GM21390 (cell line): Measurements from ENCODE around the gene SHOX.
"Not testable (repeated sequence)": the region's sequence is repeated elsewhere in the genome, so short reads cannot be mapped to it uniquely, and the experiment has no call there.

Source experiments
- ATAC-seq: cut with Tn5 transposase; IDR thresholded peaks from one replicate; pipeline ENCODE4 v1.9.1; 2021; ENCODE audit not compliant: unreplicated experiment

The SHOX gene

DNA sequence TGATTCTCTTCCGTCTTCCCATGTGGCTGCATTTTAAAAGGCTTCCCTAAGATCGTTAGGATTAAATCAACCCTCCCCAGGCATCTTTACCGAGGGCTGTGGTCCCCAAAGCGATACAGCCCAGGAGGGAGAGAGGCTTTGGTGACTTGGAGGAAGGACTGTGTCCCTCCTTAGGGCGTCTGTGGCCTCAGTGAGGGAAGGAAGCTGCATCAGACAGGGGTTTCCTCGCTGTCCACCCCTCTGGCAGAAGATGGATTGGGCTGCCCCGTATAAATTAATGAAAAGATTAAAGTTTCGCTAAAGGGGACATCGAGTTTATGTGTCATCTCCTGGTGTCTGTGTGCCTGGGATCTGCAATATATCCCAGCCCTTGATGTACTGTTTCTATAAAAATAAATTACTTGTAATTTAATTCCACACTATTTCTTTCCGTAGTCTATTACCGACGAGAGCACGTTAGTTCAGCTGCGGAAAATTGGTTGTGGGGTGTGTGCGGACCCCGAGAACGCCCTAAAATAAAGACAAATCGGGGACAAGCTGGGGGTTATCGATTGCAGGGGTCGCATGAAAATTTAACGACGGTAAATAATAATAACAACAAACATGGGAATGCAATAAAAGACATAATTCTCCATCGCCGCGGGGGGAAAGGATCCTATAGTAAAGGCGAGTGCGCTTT lies 6.5 kb downstream of the SHOX start:
- no peak for ATAC-seq

DNA sequence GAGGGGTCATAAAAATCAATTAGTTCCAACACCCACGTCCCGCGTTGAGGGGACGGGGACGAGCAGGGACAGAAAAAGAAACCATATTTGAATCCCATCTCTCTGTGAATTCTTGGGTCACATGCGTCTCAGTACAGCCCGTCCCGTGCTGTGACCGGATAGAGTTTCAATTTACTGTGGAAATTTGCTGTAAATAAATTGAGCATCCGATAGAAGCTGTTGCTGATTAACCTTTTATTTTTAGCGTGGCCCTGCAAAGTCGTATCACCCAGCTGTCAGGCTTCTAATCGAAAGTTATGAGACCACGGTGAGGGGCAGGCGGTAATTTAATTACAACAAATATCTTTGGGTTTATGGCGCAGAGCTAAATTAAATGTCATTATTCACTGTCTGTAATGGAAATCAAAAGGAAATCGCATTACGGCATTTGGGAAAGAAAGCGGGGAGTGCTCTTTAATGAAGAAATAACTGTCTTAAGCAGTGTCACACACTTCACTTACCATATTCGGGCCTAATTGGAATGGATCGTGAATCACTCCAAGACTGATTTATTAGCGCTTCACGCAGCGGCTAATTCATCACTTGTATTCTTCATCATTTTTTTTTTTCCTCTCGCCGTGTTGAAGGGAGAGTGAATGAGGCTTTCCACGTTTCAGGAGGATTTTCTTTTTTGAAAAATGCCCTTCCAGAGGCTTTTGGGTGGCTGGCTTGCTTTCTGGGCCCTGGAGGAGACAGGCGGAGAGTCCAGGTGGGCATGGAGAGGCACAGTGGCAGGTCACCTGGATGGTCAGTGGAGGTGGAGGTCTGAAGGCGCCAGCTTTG lies 7.3 kb downstream of the SHOX start:
- ATAC-seq = no peak

DNA sequence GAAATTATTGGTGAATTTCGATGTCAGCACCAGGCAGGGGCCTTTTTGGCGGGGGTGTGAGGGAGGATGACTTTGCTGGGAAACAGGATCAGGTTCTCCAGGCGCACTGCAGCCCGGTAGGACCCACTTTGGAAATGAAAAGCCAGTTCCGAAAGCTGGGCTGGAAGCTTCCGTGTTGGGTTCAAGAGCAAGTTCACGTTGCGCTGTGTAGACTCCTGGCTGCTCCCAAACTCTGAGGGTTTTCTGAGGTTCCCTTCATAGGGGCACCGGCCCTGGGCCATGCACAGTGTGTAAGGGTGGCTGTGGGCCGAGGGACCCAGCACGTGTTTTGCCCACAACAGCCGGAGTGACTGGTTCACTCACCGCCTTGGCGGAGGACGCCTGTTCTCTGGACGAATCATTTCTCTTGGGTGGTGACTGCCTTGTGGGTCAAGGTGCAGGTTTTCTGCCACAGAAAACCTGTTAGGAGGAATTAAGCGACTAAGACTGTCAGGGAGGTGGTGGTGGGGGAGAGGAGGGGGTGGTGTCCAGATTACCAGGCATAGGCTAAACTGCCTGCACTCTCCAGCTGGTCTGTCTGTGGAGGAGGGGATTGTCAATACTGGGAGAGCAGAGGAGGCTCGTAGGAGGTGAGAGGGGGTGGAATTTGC lies 8.0 kb downstream of the SHOX start:
- ATAC-seq = no peak

DNA sequence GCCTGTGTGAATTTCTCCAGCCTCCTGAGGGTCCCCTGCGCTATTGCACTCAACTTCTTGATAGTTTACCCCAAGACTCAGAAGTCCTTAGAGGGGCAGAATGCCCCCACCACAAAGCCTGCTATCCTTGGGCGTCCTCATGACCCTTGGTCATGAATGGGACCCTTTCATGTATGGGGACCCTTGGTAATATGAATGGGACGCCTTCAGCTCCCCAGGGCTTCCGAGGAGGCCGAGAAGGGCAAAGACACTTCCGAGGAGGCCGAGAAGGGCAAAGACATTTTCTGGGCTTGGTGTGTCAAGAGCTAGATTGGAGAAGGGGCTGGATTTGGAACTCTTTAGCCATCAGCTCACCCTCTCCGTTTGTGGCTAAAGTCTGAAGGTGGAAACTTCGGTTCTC lies 8.6 kb downstream of the SHOX start:
- no peak for ATAC-seq

DNA sequence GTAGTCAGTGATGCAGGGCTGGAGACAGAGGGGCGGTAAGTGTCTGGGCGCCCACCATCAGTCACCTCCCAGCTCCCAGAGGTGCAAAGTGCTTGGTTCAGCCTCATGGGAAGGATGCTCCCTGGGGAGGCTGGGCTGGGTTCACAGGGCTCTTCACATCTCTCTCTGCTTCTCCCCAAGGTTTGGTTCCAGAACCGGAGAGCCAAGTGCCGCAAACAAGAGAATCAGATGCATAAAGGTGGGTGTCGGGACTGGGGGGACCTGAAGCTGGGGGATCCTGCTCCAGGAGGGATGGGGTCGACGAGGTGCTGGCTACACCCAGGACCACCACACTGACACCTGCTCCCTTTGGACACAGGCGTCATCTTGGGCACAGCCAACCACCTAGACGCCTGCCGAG lies 10.1 kb downstream of the SHOX start:
- ATAC-seq = no peak

DNA sequence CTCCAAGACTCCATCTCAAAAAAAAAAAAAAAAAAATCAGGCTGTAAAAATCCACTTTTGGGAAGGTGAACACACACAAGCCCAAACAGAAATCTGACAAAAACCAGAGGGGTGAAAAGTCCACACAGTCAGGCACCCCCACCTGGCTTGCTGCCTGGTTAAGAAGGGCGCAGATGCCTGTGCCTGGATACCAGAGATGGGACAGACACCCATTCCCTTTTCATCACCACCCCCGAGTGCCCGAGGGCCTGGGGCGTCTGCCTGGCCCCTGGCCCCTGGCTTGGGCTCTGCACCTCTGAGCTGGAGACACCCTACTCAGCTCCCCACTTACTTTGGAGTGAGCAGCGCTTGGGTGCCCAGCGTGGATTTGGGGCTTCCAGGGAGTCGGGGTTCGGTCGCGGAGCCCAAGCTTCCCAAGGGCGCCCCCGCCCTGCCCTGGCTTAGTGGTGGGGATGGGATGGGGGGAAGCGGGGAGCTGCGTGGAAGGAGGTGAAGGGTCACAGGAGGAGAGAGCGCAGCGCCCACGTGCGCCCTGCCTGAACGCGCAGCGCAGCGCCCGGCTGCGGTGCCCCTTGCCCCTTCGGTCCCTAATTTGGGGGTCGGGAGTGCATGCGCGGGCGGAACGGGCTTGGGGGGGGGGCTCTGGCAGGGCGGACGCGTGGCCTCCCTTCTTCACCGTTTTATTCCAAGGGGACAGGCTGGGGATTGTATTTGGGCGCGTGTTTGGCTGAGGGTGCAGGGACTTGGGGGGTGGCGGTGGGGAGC lies 11.3 kb downstream of the SHOX start:
- no peak for ATAC-seq

DNA sequence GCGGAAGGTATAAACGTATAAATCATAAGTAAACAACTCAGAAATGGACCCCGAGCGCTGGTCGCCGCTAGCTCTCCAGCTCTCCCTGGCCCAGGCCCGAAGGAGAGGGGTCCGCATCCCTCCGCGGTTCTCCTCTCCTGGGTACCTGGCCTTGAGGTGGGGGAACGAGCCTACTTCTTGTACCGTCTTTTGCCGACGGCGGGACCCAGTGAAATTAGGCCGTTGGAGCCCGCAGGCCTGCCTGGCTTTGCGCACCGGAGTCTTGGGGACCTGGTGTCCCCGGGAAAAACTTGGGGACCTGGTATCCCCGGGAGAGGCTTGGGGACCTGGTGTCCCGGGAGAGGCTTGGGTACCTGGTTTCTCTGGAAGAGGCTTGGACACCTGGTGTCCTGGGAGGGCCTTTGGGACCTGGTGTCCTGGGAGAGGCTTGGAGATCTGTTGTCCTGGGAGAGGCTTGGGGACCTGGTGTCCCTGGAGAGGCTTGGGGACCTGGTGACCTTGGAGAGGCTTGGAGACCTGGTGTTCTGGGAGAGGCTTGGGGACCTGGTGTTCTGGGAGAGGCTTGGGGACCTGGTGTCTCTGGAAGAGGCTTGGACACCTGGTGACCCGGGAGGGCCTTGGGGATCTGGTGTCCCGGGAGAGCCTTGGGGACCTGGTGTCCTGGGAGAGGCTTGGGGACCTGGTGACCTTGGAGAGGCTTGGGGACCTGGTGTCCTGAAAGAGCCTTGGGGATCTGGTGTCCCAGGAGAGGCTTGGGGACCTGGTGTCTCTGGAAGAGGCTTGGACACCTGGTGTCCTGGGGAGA lies 12.0 kb downstream of the SHOX start:
- no peak for ATAC-seq

DNA sequence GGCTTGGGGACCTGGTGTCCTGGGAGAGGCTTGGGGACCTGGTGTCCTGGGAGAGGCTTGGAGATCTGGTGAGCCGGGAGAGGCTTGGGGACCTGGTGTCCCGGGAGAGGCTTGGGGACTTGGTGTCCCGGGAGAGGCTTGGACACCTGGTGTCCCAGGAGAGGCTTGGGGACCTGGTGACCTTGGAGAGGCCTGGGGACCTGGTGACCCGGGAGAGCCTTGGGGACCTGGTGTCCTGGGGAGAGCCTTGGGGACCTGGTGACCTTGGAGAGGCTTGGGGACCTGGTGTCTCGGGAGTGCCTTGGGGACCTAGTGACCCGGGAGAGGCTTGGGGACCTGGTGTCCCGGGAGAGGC lies 12.6 kb downstream of the SHOX start:
- ATAC-seq = no peak

DNA sequence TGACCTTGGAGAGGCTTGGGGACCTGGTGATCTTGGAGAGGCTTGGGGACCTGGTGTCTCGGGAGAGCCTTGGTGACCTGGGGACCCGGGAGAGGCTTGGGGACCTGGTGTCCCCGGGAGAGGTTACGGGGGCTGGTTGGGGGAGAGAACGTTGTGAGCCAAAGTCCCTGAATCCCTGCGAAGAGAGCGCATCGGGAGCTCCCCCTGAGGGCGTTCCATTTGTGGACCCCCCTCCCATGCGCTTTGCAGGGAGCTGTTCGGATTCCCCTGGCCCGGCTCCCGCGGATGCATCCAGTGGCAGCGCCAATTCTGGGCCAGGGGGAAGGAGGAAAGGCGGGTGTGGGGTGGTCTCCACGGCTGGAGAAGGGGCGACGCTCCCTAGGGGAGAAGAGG lies 13.3 kb downstream of the SHOX start:
- ATAC-seq = no peak

DNA sequence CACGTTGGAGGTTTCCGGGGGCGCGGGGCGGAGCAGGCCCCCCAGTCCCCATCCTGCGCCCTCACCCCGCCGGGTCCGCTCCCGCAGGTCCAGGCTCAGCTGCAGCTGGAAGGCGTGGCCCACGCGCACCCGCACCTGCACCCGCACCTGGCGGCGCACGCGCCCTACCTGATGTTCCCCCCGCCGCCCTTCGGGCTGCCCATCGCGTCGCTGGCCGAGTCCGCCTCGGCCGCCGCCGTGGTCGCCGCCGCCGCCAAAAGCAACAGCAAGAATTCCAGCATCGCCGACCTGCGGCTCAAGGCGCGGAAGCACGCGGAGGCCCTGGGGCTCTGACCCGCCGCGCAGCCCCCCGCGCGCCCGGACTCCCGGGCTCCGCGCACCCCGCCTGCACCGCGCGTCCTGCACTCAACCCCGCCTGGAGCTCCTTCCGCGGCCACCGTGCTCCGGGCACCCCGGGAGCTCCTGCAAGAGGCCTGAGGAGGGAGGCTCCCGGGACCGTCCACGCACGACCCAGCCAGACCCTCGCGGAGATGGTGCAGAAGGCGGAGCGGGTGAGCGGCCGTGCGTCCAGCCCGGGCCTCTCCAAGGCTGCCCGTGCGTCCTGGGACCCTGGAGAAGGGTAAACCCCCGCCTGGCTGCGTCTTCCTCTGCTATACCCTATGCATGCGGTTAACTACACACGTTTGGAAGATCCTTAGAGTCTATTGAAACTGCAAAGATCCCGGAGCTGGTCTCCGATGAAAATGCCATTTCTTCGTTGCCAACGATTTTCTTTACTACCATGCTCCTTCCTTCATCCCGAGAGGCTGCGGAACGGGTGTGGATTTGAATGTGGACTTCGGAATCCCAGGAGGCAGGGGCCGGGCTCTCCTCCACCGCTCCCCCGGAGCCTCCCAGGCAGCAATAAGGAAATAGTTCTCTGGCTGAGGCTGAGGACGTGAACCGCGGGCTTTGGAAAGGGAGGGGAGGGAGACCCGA lies 14.0 kb downstream of the SHOX start:
- ATAC-seq = no peak

DNA sequence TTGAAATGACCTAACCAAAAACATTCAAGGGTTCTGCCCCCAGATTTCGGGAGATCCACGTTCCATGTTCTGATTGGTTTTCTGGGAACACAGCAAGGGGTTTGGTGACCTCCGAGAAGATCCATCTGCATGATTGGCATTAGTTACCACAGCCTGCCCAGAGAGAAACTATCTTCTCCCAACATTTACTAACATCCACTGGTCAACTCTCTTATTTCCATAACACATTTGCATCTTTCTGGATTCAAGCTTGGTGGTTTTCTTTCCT lies 15.6 kb downstream of the SHOX start:
- ATAC-seq = no peak

DNA sequence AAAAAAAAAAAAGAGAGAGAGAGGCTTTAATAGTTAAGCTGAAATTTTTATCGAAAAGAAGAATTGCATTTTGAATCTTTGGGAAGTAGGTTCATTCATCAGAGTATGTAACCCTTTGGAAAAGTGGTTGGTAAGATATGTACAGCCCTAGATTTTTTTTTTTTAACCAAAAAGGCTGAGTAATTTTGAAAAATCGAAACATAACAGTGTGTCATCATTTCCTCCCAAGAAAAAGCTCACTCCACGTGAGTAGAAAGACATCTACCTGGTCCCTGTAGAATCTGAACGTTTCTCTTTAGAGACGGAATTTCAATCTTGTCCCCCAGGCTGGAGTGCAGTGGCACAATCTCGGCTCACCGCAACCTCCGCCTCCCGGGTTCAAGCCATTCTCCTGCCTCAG lies 16.2 kb downstream of the SHOX start:
- ATAC-seq = no peak

DNA sequence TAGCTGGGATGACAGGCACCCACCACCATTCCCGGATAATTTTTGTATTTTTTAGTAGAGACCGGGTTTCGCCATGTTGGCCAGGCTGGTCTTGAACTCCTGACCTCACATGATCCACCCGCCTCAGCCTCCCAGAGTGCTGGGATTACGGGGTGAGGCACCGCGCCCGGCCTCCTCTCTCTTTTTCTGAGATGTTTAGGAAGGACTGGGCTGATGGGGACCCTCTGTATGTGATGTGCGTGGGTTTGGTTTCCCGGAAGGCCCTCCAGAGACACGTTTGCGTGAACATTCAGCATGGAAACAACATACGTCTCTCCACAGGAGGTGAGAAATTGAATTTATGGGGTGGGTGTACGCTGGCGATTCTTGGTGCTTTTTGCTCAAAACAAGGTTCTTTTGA lies 18.6 kb downstream of the SHOX start:
- no peak for ATAC-seq

DNA sequence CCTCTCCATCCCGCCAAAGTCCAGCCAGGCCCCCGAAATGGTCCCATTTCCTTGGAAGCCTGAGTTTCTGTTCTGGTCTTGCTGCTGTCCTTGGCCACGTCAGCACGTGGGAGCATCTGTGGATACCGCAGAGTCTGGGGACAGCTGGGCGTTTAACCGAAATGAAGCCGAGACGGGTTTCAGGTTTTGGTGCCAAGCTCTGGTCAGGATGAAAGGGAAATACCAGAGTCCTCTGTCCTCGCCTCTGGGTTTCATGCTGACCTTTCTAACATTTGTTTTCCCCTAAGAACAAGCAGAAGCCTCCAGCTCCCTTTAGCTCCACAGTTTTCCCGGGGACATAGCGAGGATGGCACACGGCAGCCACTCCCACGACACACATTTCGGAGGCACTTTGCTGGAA lies 19.7 kb downstream of the SHOX start:
- ATAC-seq = no peak

DNA sequence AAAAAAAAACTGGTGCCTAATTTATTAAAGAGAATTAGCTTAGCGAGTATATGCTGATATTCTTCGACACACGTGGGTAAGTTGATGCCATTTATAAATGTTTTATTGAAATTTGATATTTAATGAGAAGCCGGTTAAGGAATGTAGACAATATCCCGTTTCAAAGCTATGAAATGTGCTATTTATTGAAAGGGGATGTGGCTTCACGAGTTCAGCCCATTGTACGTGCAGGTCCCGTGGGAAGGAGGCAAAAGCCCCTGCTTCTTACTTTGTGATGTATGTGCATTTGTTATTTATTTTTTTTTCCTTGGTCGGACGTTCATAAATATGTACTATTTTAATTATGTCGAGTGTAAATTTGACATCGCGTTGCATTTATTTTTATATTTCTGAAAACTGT lies 20.2 kb downstream of the SHOX start:
- ATAC-seq = no peak

DNA sequence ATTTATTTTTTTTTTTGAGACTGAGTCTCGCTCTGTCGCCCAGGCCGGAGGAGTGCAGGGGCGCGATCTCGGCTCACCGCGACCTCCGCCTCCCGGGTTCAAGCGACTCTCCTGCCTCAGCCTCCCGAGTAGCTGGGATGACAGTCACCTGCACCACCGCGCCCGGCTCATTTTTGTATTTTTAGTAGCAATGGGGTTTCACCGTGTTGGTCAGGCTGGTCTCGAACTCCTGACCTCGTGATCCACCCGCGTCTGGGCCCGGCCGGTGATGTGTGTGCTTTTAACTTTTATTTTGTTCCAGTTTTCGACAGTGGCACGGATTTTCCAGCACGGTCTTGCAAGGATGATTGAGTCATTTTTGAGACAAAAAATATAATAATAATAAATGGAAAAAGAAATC lies 21.3 kb downstream of the SHOX start:
- ATAC-seq = not testable (repeated sequence)

DNA sequence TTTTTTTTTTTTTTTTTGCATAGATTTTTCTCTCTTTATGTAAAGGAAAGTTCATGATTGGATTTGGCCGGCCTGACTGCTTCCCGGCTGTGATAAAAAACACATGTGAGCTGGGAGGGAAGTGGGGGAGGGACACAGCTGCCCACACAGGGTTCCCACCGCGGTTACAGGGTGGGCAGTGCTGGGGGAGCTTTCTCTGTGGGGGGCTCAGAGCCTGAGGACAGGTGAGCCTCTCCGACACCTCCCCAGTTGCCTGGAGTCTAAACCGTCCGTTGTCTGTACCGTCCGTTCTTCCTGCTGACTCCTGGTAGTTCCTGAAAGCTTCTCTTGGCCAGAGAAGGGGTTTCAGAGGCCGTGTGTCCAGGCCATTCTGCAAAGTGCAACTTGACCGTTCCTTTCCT lies 21.8 kb downstream of the SHOX start:
- ATAC-seq = no peak

DNA sequence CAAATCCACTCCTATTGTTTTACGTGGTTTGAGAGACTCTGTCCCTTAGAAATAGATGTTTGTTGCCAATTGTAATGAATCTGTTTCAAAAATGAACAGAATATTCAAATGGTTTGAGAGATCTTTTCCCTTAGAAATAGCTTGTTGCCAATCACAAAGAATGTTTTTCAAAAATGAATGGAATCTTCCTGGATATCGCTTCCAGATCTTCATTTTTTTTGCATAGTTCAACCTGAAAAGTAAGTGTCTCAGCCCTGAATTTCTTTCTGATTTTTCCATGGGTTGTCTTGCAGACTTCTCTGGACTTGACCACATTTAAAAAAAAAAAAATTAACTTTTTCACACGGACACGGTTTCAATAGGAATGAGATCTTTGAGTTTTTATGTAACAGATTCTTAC lies 22.7 kb downstream of the SHOX start:
- no peak for ATAC-seq

DNA sequence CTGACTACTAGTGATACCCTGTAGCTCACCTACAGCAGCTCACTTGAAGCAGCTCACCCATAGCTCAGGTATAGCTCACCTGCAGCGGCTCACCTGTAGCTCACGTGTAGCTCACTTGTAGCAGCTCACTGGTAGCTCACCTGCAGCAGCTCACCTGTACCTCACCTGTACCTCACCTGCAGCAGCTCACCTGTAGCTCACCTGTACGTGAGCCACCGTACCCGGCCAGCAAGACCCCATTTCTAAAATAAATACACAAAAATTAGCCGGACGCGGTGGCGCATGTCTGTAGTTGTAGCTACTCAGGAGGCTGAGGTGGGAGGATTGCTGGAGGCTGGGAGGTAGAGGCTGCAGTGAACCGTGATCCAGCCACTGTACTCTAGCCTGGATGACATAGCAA lies 30.6 kb downstream of the SHOX start:
- ATAC-seq = no peak

DNA sequence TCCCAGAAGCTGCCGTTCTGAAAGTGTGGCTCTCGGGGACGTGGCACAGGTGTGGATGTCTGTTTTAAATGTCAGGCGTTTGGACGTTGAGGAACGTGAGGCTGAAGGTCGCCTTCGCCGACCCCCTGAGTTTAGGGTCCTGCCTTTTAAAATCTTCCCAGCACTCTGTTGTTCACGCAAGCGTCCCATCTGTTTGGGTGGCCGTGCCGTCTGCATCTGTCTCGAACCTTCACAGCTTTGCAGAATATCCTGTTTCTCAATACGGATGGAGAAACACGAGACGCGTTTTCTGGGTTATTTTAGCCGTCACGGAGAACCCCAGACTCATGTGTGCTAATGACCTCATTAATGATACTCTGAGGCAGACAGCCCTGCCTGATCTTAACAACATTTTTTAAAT lies 31.5 kb downstream of the SHOX start:
- no peak for ATAC-seq
